H1 (cell line): ENCODE data around the gene TEKT3. TPM values are rescaled to one million over a fixed set of nuclear protein-coding genes. Genes with fewer than 3 reads are reported as not detected.

ENCODE experiments used
- CHD7 ChIP-seq: fragments of 300-600 bp; sonication (generic); IDR thresholded peaks from 2 replicates; pipeline ENCODE4 v1.7.1; 2012; ENCODE audit warnings: low read length, moderate library complexity, mild to moderate bottlenecking, inconsistent platforms; ENCODE audit not compliant: insufficient replicate concordance
- CTBP2 ChIP-seq: IDR thresholded peaks from 2 replicates; pipeline ENCODE4 v1.7.0; 2011; ENCODE audit warnings: borderline replicate concordance, mild to moderate bottlenecking, moderate library complexity, mixed read lengths, low read length; ENCODE audit not compliant: insufficient read depth, insufficient read length
- HDAC6 ChIP-seq: IDR thresholded peaks from one replicate; pipeline ENCODE4 v1.7.1; 2012; ENCODE audit warnings: low read depth, mild to moderate bottlenecking, inconsistent platforms, low read length, moderate library complexity
- SIX5 ChIP-seq: IDR thresholded peaks from 2 replicates; pipeline ENCODE4 v1.6.1; 2011; ENCODE audit warnings: mild to moderate bottlenecking, low read depth, low read length
- SP1 ChIP-seq: IDR thresholded peaks from 2 replicates; pipeline ENCODE4 v1.6.1; 2011; ENCODE audit warnings: low read depth, low read length
- polyA plus RNA-seq, 7 experiments: library from polyadenylated mRNA; depleted of rRNA in 3 of 7; stranded (reverse) in 5 of 7; unstranded in 2 of 7; fragments of >200 nt in 5 of 7; fragments of 200-250 nt in 2 of 7; gene quantifications; 1 replicate in 5 of 7; 2 replicates in 1 of 7; 4 replicates in 1 of 7; pipeline versions ENCODE4 v1.2.1 to v1.2.3, GENCODE V29; 2011 to 2013; ENCODE audit warnings: missing spikeins in 2 of 7, mixed read lengths in 2 of 7
- total RNA-seq: library from RNA; stranded (reverse); fragmentation: NEBNext Ultra II Directional; extraction: Animal tissue kit (Norgen Biotek cat#: 25700); gene quantifications from 2 replicates; pipeline ENCODE4 v1.2.1, GENCODE V29; 2021

Gene TEKT3
- total and polyA plus RNA-seq, 2 of the 8 experiments (the other 6 are each of a cell fraction or from before 2014, with no cell fraction given) = 2.2 to 2.9 TPM

GRCh38 chr17:15270628-15271381, 70.6 kb downstream of the TEKT3 start (continued):
- no peak for TF ChIP-seq CHD7
- no peak for TF ChIP-seq CTBP2
- no peak for TF ChIP-seq HDAC6
- no peak for TF ChIP-seq SIX5
- TF ChIP-seq SP1 = no peak
- TF ChIP-seq, all 59 proteins: peak for 0
